ENCODE data around the gene SH3BP5. TPM values are rescaled to one million over a fixed set of nuclear protein-coding genes. Genes with fewer than 3 reads are reported as not detected.

The SH3BP5 gene
- total RNA-seq, 4 donors from 2014 or later: 60.2 to 90.4 (median 82.0) TPM

GRCh38 chr3:15205482-15205933, 126.9 kb downstream of the SH3BP5 start:
- peaks cover 8 to 18% of the 10 kb centered on the region in 2 donors for H3K4me1 ChIP-seq
- no peaks in the 10 kb centered on the region for H3K36me3 ChIP-seq
- peak overlapping the region in 2 of 3 donors; percentile 2 to 70 for H3K4me3 ChIP-seq (replicated peaks in 1 of 3)
- intact Hi-C loops (cut with DNase I): loop anchor here (10.0 kb wide), 2 partner anchors 59 to 101 kb away; no protein-coding TSS in a partner anchor
- H3K27me3 ChIP-seq: no peaks in the 10 kb centered on the region
- WGBS, 2 donors: 3 to 4% methylated on average over 3 of the region's 3 CpGs
- no peak for DNase-seq
- peak overlapping the region; percentile 95 to 99 (median 97) for H3K27ac ChIP-seq
- H3K9me3 ChIP-seq: no peaks in the 10 kb centered on the region
- TF ChIP-seq CTCF (IDR thresholded peaks at IDR 0.05) (peak in 1 of 6 experiments; percentile 41), POLR2A (IDR thresholded peaks at IDR 0.05) (no peak)

Small RNAs within 50 kb of the gene (small RNA-seq; reads per million reads assigned to genes)
- gene HMGN2P7 (not detected), gene RNU6-454P (not detected)

Other genes starting within 250 kb of the SH3BP5 start
- gene RBSN, start 233.4 kb downstream of the SH3BP5 start, total RNA-seq: 10 to 100 TPM; 45.0 to 56.1 (median 52.0) TPM
- 100 to 1,000 TPM in 3 of 4 donors, 10 to 100 TPM in 1; 87.8 to 147 (median 116) TPM for gene CAPN7, start 126.3 kb downstream of the SH3BP5 start, total RNA-seq
- gene METTL6, start 95.0 kb upstream of the SH3BP5 start, total RNA-seq: 10 to 100 TPM; 20.2 to 20.8 (median 20.5) TPM
- 10 to 100 TPM; 15.2 to 24.7 (median 22.3) TPM for gene EAF1, start 95.0 kb upstream of the SH3BP5 start, total RNA-seq
- gene COLQ, start 189.1 kb upstream of the SH3BP5 start, total RNA-seq: 1 to 10 TPM in 3 of 4 donors, under 1 TPM in 1; 0.81 to 3.1 (median 2.8) TPM

Measured in thyroid gland (tissue), 4 donors.